GM19193 (cell line): ENCODE data around the gene LGALS1.

Experiments
- POLR2A ChIP-seq: IDR thresholded peaks from 4 replicates; pipeline ENCODE4 v1.6.1; 2011; ENCODE audit not compliant: insufficient read depth, insufficient read length; ENCODE audit errors: extremely low read depth

The LGALS1 gene

GRCh38 chr22:37650463-37651136, 24.8 kb upstream of the LGALS1 start:
- TF ChIP-seq POLR2A = no peak

- no peak for TF ChIP-seq POLR2A
Observed at GRCh38 chr22:37654563-37655251, 20.7 kb upstream of the LGALS1 start.

- no peak for TF ChIP-seq POLR2A
Observed at GRCh38 chr22:37655252-37655563, 20.2 kb upstream of the LGALS1 start.

- peak; percentile 56 for TF ChIP-seq POLR2A
Observed at GRCh38 chr22:37657590-37658132, 17.8 kb upstream of the LGALS1 start.

- TF ChIP-seq POLR2A = peak; percentile 80
Observed at GRCh38 chr22:37658133-37659065, 17.0 kb upstream of the LGALS1 start, which contains the start of gene PDXP. Gene PDXP (plus strand): TSS chr22:37658723. CDS start chr22:37658783, 60 bp downstream.

GRCh38 chr22:37659066-37659896, 16.2 kb upstream of the LGALS1 start:
- no peak for TF ChIP-seq POLR2A

GRCh38 chr22:37659897-37660708, 15.3 kb upstream of the LGALS1 start:
- no peak for TF ChIP-seq POLR2A

GRCh38 chr22:37660709-37661045, 14.8 kb upstream of the LGALS1 start:
- TF ChIP-seq POLR2A = no peak

- TF ChIP-seq POLR2A = no peak
Observed at GRCh38 chr22:37661160-37661924, 14.1 kb upstream of the LGALS1 start.

- no peak for TF ChIP-seq POLR2A
Observed at GRCh38 chr22:37662039-37662438, 13.4 kb upstream of the LGALS1 start.

- no peak for TF ChIP-seq POLR2A
Observed at GRCh38 chr22:37663521-37664140, 11.8 kb upstream of the LGALS1 start.
